ENCODE measurements around the gene SIK1.
"Not testable (repeated sequence)": the region's sequence is repeated elsewhere in the genome, so short reads cannot be mapped to it uniquely, and the experiment has no call there.

Gene SIK1

GRCh38 chr21:43426404-43427241 is at the start of gene SIK1:
SIK1 (minus strand) TSS chr21:43427131; CDS start chr21:43426178, 953 bp downstream.
- DNase-seq (ENCODE audit: insufficient read length, low spot score); FAIRE-seq: not testable (repeated sequence)

DNA sequence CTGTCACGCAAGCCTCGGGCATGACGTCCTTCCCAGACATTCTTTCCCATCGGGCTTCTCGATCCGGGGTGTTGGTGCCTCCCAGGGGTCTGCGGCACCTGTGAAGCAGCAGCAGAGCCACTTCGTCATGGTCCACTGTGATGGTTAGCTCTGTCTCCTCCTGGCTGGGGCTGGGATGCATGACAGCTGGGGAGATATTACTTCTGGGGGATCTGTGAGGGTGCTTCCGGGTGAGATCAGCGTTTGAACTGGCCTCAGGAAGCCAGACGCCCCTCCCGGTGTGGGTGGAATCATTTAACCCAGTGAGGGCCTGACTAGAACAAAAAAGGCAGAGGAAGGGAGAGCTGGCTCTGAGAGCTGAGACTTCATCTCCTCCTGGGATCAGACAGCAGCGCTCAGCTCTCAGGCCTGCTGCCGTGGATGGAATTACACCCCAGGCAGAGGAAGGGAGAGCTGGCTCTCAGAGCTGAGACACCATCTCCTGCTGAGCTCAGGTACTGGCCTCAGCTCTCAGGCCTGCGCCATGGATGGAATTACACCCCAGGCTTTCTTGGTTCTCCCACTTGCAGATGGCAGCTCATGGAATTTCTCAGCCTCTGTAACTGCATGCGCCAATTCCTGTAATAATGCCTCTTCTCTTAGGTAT is 44.8 kb upstream of the SIK1 start:
- DNase-seq (ENCODE audit: insufficient read length, low spot score); FAIRE-seq: not testable (repeated sequence)

DNA sequence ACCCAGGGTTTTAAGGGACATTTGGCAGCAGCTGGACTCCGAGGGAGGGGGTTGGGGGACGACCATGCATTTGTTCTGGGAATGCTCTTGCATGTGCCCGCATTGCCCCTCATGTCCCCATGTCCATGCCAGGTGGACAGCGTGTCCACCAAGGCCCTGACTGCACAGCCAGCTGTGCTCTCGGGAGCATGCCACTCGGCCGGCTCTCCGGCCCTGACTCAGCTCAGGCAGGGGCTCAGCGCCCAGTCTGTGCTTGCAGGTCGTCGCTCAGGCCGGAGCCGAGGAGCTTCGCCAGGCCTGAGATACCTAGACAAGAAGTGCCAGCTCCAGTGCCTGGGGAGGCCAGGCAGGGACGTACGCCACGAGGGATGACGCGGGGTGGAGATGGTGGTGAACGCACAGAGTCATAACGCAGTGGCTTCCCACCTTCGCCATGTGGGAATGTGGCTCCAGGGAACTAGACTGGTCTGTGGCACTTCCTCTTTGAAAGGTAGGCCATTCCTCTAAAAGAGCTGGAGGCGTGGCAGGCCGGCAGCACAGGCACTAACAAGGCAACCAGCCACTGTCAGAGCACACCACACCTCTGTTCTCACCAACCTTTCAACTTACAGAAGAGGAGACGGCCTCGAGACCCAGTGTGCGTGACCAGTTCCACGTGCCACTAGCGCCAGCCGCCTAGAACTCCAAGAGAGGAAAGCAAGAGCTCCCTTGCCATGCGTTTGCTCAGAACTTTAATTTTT is 43.0 kb upstream of the SIK1 start:
- not testable (repeated sequence) for DNase-seq (ENCODE audit: insufficient read length, low spot score); FAIRE-seq

DNA sequence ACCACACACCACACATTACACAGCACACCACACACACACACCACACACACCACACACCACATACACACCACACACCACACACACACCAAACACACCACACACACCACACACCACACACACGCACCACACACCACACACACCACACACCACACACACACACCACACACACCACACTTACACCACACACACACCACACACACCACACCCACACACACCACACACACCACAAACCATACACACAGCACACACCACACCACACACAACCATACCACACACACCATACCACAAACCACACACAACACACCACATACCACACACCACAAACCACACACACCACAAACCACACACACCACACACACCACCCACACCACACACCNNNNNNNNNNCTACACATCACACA is 40.9 kb upstream of the SIK1 start:
- TF ChIP-seq POLR2A (IDR thresholded peaks at IDR 0.05; ENCODE audit: low read depth, low read length): no peak
- no peak for DNase-seq (ENCODE audit: insufficient read length, low spot score)
- FAIRE-seq: no peak

DNA sequence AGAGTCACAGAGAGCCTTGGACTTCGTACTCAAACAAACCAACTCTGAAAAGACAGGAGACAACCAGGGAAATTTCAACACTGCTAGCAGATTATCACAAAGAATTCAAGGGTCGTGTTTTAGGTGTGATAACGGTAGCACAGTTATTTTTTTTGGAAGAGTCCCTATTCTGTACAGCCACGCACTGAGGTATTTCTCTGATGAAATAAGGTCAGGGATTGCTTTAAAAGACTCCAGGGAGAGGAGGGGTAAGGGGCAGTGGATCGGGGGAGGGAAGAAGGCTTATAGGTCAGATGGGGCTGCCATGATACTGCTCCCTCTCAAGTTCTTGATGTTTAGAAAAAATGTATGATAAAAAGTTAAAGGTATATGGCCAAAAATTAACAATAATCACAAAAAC is 38.2 kb upstream of the SIK1 start:
- not testable (repeated sequence) for FAIRE-seq; DNase-seq (ENCODE audit: insufficient read length, low spot score)

GRCh38 chr21:43463498-43464261 is 36.7 kb upstream of the SIK1 start:
- not testable (repeated sequence) for FAIRE-seq; DNase-seq (ENCODE audit: insufficient read length, low spot score)

DNA sequence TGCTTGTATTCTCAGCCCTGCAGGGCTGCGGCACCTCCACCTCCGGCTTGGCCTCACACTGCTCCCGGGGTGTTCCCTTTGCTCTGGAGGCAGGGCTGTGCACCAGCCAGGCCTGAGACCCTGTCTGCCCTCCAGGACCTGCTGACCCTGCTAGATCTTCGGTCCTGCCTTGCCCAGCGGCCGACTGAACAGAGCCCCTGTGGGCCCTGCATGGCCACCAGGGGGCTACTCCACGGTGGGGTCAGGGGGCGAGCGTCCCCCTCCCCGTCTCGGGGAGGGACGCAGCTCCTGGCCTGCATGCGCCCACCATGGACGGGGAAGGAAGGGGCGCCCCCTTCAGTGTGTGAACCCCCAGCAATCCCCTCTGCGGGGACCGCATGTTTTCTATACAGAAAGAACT is 36.0 kb upstream of the SIK1 start:
- DNase-seq (ENCODE audit: insufficient read length, low spot score); FAIRE-seq: not testable (repeated sequence)

- FAIRE-seq; DNase-seq (ENCODE audit: insufficient read length, low spot score): not testable (repeated sequence)
Observed at GRCh38 chr21:43460475-43460874, 33.5 kb upstream of the SIK1 start.

DNA sequence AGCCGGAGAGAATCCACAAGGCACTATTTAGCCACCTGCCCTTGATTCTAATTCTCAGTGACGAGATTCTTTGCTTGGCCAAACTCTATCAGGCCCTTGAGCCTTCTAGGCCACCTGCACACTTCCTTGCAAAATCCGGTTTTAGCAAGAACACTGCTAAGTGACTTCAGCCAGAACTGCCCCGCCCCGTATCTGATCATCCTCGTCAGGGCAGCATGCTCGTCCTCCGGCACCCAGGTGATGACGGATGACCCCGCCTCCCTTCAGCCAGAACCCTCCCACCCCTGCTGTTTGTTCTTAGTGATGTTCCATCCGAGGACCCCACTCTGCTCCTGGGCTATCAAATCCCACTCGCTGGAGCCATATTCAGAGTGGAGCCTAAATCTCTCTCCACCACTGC is 32.1 kb upstream of the SIK1 start:
- not testable (repeated sequence) for FAIRE-seq; DNase-seq (ENCODE audit: insufficient read length, low spot score)

GRCh38 chr21:43456616-43457314 is 29.8 kb upstream of the SIK1 start:
- FAIRE-seq; DNase-seq (ENCODE audit: insufficient read length, low spot score): not testable (repeated sequence)

DNA sequence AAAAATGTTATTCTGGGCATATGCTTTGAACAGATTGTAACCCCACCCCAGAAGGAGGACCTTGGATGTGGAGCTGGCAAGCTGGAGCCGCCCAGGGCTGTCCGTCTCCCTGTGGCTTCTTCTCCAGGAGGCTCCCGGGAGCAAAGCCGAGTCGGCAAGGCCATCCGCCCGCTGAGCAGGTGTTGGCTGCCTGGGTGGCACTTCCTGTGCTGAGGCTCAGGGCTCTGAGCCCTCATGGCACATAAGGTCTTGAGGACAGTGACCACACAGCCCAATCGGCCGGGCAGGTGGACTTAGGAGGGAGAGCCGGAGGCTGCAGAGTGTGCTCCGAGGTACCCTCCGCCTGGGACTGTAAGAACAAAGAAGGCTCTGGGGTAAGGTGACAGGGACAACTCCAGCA is 28.8 kb upstream of the SIK1 start:
- DNase-seq (ENCODE audit: insufficient read length, low spot score); FAIRE-seq: not testable (repeated sequence)

DNA sequence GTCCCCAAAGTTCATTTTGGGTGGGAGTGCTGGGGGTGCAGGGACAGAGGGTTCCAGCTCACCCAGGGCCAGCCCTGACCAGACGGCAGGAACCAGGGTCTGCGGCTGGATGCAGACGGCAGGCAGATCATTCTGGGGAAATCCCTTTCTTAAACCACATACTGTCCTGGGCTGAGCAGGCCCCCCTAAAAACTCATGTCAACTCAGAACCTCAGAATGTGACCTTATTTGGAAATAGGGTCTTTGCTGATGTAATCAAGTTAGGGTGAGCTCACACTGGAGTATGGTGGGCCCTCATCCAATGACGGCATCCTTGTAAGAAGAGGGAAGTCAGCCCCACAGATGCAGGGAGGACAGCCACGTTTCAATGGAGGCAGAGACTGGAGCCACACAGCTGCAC is 27.2 kb upstream of the SIK1 start:
- not testable (repeated sequence) for DNase-seq (ENCODE audit: insufficient read length, low spot score); FAIRE-seq

DNA sequence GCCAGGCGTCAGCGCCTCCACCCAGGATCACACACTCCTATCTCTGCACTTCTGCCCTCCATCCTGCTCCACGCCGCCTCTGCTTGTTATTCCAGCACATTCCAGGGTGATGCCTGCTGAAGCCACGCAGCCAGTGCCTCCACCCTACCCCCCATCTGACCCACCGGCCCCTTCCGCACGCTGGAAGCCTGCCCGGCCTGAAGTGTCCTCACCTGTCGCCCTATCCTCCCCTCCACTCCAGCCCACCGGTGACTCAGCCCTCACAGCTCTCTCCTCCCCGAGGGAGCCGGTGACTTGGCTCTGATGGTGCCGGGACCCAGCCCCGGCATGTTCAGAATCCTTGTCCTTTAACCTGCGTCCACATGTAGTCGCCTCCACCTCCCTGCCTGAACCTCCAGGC is 24.9 kb upstream of the SIK1 start:
- FAIRE-seq; DNase-seq (ENCODE audit: insufficient read length, low spot score): not testable (repeated sequence)

DNA sequence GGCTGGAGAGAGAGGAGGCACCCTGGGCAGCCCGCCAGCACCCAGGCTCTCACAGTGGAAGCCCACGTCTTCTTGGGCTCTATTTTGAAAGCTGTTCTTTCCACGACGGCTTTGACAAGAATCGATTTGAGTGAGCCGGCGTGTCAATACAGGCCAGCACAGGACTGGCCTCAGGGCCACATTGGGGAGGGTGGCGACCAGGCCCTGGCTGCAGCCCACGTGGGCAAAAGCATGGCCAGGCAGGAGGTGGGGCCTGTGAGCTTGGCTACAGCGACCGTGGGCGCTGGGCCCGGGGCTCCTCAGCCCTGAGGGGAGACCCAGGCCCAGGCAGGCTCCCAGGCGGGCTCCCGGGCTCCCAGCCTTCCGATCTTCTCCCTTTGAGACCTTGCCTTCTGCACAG is 23.4 kb upstream of the SIK1 start:
- not testable (repeated sequence) for DNase-seq (ENCODE audit: insufficient read length, low spot score); FAIRE-seq

GRCh38 chr21:43447353-43447977 is 20.5 kb upstream of the SIK1 start:
- not testable (repeated sequence) for DNase-seq (ENCODE audit: insufficient read length, low spot score); FAIRE-seq

- not testable (repeated sequence) for DNase-seq (ENCODE audit: insufficient read length, low spot score); FAIRE-seq
Observed at GRCh38 chr21:43446277-43446932, 19.5 kb upstream of the SIK1 start.

DNA sequence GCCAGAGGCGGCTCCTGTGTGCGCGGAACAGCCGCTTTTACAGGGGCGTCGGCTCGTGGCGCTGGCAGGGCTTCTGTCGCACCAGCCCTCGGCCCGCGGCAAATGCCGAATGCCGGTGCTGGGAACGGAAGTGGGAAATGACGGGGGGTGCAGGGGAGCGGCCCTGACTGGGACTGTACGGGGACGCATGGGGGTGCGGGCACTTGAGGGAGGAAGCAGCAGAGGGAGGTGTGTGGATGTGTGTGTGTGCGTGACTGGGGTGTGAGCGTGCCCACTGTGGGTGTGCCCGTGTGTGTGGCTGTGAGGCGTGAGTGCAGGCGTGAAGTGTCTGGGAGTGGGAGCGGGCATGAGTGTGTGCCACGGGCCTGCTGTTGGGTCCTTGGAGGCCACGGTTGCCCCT is 17.6 kb upstream of the SIK1 start:
- DNase-seq (ENCODE audit: insufficient read length, low spot score); FAIRE-seq: not testable (repeated sequence)

DNA sequence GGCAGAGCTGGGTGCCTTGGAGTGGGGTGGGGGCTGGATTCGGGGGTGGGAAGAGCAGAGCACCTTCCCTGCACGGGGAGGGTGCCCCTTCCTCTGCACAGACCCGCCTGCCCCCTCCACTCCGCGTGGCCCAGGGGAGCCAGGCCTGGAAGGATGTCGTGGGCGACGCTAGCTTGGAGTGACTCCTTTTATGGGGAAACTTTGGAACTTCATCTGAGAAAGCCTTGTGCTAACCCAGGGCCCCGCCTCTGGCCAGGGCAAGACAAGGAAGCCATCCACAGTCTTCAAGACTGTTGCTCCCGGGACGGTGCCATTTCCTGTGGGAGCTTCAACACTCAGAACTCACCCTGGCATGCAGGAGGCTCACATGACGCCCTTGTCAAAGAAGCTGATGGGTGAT is 15.6 kb upstream of the SIK1 start:
- DNase-seq (ENCODE audit: insufficient read length, low spot score); FAIRE-seq: not testable (repeated sequence)

Data from H54 (cell line).